HG02852 (cell line): ENCODE data around the gene LRRN2.

ENCODE experiments used
- ATAC-seq: cut with Tn5 transposase; IDR thresholded peaks from one replicate; pipeline ENCODE4 v1.9.1; 2021; ENCODE audit warnings: mild to moderate bottlenecking, moderate library complexity; ENCODE audit not compliant: unreplicated experiment

LRRN2 gene

DNA sequence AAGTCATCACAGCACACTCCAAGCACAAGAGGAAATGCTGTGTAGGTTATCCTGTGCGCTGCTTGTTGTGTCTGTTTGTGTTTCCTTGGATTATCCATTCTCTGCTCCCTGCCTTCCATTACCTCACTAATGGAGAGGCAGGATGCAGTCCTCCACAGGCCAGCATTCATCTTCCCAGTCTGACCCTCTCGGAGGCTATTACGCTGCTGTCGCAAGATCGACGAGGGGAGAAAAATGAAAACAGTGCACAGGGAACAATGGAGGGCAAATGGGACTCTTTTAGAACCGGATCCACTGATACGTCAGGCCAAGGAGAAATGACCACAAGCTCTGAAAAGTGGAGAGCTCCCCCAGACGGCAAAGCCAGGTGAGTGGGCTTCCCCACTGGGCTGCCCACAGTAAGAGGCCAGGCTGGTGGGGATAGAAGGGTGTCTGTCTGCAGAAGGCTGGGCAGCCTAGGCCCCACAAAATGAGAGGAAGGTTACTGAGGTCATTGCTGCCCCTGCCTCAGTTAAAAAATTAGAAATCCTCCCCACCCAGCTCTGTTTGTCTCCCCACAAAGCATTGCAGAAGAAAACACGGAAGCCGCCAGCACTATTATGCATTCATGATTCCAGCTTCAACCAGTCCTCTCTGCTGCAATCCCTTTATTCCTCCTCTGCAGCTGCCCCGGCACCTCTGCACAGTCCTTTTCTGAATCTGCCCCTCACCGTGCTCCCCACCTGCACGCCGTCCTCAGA is 21.7 kb downstream of the LRRN2 start:
- ATAC-seq: no peak

DNA sequence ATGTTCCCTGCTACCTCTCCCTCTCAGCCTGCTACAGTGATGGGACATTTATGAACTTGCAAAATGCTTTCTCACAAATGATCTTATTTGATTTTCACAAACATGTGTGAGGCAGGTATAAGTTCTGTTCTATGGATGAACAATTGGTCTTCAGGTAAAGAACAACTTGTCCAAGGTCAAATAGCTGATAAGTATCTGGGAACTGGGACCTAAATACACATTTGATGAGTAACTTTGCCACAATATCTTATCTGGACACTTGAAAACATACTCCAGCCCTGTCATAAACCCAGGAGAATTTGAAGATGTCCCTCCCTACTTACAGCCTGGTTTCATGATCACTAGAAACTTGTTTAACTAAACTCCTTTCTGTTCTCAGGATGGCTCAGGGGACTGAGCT is 23.0 kb downstream of the LRRN2 start:
- ATAC-seq: no peak

DNA sequence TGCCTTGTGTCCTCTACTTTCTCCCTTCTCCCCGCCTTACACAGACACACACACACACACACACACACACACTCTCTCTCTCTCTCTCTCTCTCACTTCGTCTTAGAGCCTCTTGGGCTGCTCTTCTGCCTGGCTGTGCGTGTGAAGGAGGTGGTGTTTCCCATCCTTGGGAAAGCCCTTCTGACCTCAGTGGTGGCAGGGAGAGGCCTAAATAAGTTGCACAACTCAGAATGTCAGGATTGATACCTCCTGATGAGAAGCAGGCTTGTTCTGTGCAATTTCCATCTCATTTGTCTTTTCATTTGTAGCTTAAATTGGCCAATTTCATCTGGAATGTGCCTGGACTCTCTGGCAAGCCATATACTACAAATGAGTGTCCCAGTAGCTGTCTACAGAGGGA is 25.0 kb downstream of the LRRN2 start:
- ATAC-seq: no peak

DNA sequence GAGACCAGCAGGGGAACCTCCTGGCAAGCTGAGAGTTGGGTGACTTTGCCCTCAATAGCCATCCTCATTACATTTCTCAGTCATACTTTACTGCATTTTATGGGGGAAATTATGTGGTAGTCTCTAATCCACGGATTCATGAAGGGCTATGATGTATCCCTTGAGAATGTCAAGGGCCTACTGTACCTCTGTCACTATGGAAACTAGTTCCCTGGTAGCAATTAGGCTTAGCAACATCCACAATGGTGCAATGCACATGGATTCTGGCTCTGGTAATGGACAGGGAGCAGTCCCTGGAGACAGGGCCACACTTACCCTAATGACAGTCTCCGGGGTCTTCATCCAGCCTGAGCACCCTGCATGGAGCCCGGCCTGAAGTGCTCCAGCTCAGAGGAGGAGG is 26.5 kb downstream of the LRRN2 start:
- no peak for ATAC-seq

DNA sequence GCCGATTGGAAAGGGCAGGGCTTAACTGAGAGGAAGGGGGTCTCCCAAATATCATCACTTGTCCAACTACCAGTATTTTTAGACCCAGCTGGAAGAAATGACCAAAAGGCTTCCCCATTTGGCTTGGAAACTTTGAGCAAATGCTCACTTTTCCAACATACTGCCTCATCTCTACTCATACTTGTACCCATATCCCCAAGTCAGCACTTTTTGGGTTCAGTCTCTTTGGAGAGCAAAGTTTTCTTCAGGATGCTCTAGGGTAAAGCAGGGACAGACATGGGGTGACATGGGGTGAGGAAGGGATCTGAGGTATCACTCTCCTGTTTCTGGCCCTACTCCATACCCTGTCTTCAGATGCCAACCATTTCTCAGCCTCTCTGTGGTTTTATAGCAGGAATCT is 27.2 kb downstream of the LRRN2 start:
- ATAC-seq: no peak

DNA sequence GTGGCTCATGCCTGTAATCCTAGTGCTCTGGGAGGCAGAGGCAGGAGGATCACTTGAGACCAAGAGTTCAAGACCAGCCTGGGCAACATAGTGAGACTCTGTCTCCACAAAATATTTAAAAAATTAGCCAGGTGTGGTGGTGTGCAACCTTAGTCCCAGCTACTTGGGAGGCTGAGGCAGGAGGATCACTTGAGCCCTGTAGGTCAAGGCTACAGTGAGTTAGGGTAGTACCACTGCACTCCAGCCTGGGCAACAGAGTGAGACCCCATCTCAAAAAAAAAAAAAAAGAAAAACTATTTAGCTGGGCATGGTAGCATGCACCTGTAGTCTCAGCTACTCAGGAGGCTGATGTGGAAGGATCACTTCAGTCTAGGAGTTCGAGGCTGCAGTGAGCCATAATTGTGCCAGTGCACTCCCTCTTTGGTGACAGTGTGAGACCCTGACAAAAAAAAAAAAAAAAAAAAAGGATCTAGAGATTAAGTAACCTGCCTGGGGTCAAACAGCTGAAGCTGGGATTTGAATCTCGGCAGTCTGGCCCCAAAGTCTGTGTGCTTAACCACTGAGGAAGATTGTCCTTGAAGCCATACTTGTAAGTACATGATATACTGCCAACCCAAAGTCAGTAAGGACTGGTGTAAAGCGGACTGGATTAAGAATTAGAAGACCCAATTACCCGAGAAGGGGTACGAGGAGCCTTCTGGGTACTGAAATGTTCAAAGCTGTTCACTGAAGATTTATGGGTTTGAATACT is 31.8 kb downstream of the LRRN2 start:
- ATAC-seq: no peak

DNA sequence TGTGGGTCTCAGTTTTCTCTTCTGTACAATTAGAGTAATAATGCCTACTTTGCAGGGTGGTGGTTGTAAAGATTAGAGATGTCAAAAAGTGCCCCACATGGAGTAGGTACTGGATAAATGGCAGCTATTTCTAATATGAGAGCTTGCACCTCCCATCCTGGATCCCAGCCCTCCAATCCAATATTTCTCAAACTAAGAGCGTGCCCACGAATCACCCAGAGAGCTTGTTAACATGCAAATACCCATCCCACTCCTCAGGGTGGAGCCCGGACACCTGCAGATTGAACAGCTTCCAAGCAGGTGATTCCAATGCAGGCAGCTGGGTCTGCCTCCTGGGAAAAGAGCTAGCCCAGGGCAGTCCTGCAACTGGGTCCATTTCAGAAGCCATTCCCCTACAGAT is 33.0 kb downstream of the LRRN2 start:
- no peak for ATAC-seq

DNA sequence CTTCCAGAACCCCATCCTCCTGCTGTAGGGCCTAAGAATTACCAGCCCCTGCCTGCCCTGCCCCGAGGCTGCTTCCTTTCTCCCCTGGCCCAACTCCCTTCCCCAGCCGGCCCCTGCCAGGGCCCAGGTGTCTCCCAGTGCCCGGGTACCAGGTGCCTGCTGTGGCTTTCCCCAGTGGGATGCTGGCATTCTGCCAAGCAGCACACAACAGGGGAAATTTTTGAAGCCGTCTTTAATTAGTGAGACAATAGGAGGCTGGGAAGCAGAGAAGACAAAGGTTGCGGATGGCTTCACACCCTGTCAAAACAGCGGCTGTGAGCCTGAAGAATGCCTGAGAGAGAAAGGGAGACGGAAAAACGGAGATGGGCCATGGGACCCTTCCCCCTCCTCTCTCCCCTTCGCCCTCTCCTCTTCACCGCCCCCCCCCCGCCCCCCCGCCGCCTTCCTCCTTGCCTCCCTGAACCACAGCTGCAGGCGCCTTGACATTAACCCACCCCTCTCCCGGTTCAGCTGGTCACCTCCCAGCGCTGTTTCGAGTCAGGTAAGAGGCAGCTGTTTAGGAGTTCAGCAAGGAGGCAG is 33.6 kb downstream of the LRRN2 start:
- no peak for ATAC-seq

DNA sequence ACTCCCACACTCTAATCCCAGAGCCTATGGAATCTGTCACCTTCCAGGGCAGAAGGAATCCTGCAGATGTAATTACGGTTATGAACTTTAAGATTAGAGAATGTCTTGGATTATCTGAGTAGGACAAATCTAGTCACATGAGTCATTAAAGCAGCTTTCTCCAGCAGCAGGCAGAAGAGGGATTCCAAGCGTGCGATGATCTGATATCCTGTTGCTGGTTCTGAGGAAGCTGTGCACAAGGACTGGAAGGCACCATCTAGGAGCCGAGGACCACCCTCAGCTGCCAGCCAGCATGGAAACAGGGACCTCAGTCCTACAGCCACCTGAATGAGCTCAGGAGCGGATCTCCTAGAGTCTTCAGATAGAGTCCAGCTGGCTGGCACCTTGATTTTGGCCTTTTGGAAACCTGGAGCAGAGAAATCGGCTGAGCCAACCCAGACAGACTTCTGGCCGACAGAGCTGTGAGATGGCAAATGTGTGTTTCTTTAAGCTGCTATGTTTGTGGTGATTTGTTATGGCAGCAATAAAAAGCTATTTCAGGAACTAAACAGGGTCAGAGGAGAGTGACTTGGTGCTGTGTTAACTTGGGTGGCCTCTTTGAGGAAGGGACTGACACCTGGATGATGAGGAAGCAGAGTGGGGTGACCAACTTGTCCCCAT is 34.5 kb downstream of the LRRN2 start:
- no peak for ATAC-seq

DNA sequence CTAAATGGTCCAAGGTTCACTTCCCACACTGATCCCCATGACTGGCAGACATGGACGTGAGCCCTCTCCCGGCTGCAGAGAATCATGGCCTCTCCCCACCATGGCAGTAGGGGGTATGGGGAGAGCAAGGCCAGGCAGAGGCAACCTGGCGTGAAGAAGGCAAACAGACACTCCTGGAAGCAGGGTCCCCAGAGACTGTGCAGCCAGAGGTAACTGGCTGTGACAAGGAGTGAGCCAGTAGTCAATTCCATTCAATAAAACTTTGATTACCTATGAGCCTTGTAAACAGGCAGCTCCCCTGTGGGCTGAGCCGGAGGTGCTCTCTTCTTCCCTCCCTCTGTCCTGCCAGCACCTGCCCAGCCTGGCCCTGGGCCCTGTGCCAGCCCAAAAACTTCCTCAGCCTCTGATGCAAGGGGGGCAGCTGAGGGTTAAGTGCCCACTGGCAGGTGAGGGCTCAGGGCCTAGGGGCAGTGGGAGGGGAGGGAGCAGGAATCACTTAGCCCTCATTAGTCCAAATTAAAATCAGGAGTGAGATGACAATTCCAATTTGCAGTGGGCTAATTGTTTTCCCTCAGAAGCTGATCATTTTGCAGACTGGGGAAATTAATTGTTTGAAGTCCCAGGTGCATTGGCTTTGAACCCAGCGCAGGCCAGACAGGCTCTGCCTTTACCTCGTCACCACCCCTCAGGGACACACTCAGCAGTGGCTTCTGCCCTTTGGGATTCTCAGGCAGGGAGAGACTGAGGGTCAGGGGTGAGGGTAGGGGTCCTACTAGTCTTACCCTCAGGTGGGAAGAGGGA is 35.6 kb downstream of the LRRN2 start:
- ATAC-seq: no peak

DNA sequence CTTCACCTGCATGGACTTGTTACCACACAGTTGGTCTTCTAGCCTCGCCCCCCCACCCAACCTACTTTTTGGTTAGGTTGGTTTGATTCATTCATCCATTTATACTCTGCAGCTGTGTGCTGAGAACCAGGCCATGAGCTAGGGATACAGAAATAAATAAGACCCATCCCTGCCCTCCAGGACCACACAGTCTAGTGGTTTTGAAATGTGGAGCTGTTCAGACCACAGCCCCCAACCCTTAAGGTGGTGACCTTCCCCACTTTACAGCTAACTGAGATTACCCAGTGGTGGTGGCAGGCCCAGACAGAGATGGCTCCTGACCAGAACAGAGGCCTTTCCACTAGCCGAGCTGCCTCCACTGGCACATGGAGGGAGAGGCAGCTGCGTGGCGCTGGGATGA is 37.0 kb downstream of the LRRN2 start:
- ATAC-seq: no peak

DNA sequence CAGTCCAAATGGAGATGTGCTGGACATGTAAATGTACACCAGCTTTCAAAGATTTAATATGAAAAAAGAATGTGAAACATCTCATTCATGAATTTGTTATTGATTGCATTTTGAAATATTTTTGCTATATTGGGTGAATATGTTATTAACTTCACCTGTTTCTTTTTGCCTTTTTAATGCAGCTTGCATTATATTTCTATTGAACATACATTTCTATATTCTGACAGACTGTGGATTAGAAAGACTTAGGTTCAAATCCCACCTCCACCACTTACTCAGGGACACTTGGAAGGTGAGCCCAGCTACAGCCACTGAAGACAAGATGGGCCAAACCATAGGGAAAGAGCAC is 37.8 kb downstream of the LRRN2 start:
- no peak for ATAC-seq

DNA sequence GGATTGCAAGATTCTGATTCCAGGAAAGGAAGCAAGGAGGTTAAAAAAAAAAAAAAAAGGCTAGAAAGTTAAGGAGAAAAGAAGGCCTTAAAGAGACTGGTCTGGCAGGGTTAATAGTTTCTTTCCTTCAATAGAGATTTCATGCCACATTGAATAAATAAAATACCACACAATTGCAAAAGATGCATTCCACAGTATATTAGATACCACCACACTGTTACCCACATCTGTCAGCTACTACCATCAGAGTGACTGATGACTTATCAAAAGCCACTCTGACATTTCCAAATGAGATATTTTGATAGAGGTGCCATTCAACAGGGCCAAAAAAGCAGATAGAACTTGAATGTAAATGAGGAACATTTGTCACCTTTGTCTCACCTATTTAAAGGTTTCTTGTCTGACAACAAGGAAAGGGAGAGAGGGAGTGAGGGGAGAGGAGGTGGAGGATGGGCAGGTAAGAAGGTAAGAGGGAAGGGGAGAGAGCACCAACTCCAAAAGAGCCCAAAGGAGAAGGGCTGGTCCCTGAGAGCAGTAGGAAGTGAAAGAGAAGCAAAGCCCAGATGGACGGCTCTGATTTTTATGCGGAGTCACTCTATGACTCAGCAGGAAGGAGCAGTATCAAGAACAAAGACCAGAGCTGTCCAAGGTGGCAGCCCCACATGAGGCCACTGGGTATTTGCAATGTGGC is 38.3 kb downstream of the LRRN2 start:
- no peak for ATAC-seq

DNA sequence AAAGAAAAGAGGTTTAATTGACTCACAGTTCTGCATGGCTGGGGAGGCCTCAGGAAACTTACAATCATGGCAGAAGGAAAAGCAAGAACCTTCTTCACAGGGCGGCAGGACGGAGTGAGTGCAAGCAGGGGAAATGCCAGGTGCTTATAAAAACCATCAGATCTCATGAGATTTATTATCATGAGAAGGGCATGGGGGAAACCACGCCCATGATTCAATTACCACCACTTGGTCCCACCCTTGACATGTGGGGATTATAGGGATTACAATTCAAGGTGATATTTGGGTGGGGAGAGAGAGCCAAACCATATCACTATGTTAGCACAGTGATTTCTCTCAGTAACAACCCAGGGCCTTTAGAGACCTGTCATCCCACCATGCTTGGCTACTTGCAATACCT is 39.9 kb downstream of the LRRN2 start:
- ATAC-seq: no peak

DNA sequence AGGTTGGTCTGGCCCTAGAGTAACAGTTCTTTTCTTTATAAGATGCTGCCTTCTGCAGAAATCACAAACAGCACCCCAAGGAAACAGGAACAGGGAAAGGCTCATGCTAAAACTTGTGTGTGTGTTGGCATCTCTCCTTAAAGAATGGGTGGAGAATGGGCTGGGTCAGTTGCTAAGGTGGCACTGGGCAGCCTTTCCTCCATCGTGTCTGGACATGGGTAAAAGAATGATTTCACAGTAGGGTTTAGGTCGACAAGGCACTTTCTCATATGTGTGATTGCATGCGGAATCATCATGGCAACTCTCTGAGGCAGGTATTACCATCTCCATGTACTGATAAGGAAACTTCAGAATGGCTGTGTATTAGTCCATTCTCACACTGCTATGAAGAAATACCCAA is 40.3 kb downstream of the LRRN2 start:
- no peak for ATAC-seq

DNA sequence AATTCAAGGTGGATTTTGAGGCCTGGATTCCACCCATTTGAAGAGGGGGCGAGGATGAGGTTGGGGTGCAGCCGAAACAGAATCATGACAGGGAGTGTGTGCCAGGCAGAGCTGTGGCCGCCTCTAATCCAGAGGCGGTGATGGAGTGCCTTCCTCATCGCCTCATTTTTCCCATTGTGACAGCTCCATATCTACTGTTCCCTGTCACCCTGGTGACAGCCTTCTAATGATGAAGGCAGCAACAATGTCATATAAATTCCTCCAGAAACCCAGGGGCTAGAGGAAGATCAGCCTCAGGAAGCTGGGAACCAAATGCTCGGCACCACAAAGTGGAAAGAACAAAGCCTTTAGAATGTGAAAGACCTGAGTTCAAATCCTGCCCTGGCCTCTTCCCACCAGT is 42.0 kb downstream of the LRRN2 start:
- ATAC-seq: no peak

DNA sequence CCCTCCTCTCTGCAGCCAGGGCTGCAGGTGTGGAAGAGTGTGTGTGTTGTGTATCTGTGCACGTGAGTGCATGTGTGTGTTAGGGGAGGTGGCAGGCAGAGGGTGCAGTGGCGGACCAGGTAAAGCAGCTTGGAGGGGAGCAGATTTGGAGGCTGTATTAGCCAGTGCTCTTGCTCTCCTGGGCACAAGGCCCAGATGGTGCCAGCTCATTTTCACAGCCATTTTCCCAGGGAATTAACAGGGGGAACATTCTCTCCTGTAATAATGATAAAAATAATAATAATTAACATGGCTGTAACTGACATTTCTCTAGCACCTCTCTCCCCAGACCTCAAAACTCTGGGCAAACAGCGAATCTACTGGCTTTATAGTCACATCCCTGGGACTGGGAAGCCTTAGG is 43.6 kb downstream of the LRRN2 start:
- no peak for ATAC-seq

DNA sequence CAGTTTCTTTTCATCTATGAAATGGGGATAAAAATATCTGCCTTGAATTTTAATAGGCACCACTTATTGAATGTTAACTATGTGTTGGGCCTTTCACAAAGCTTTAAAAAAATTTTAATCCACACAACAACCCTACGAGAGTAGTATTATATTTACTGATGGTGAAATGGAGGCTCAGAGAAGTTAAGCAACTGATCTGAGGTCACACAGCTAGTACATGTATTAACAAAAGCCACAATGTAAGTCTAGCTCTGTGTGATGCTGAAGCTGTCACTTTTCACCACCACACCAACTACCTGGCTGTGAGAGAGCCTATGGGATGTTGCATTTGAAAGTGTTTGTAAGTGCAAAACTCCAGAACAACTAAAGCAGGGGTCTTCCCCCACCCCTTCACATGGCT is 44.1 kb downstream of the LRRN2 start:
- ATAC-seq: no peak

DNA sequence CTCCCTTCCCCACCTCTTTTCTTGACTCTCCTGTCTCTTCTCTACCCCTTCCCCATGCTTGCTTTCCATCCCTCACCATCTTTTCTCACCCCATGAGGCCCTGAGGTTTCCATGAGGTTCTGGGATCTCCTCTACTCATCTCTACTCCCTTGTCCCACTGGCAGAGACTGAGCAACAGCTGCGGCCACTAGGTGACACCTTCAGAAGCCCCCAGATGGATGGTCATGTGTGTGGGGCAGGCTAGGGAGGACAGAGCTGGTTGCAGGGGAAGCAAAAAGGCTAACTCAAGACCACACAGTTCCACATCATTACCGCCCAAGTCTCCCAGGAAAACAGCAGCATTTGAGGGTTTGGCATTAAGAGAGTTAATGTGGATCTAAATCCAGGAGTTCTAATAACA is 45.0 kb downstream of the LRRN2 start:
- no peak for ATAC-seq

DNA sequence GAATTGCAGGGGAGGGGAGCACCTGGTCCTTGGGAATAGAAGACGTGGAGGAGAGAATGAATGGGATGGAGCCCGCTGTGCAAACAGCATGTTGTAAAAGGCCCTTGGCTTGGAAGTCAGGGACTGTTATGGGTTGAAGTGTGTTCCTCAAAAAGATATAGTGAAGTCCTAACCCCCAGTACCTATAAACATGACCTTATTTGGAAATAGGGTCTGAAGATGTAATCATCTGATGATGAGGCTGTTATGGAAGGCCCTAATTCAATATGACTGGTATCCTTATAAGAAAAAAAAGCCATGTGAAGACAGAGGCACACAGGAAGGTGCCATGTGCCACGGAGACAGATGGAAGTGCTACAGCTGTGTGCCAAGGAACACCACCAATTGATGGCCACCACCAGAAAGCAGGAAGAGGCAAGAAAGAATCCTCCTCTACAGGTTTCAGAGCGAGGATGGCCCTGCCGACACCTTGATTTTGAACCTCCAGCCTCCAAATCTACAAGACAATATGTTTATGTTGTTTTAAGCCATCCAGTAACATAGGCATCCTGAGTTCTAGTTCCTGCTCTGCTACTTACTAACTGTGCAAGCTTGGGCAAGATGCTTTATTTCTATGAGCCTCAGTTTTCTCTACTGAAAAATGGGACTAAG is 51.2 kb downstream of the LRRN2 start:
- no peak for ATAC-seq
